Measurements from ENCODE around the gene ZNF140.
A peak's percentile ranks its signal among the peaks of the same experiment; 100 is the strongest.

ZNF140 gene

GRCh38 chr12:133080368-133081158 is at the start of gene ZNF140:
Gene ZNF140, plus strand, starts transcription at chr12:133080923. Its CDS starts 398 bp downstream, at chr12:133081321.
- TF ChIP-seq CTCF (IDR thresholded peaks at IDR 0.05; ENCODE audit: low read length) (no peak), EZH2 (optimal IDR thresholded peaks at IDR 0.05; ENCODE audit: low read depth, low read length) (no peak), EZH2phosphoT487 (IDR thresholded peaks at IDR 0.05; ENCODE audit: low read length) (no peak)
- Histone ChIP-seq H3K79me2 (ENCODE audit: low read length) (no peaks in the 10 kb centered on the region), H3K4me3 (ENCODE audit: low read length) (peak within 1 kb of the TSS; percentile 73), H2AFZ (ENCODE audit: low read length) (peak within 1 kb of the TSS; percentile 85), H3K9me3 (replicated peaks; ENCODE audit: insufficient read depth, low read length) (no peaks in the 10 kb centered on the region), H3K36me3 (replicated peaks; ENCODE audit: insufficient read depth, low read length) (no peaks in the 10 kb centered on the region; the same call in 1 of the 2 replicates), H3K27ac (ENCODE audit: low read length) (peak within 1 kb of the TSS; percentile 95), H3F3A (ENCODE audit: insufficient read depth, low read length) (no peaks in the 10 kb centered on the region), H3K4me1 (ENCODE audit: low read length) (no peaks in the 10 kb centered on the region), H3K27me3 (replicated peaks; ENCODE audit: insufficient read depth, low read length) (no peaks in the 10 kb centered on the region), H3K4me2 (ENCODE audit: low read depth, low read length) (peak within 1 kb of the TSS; percentile 43), H4K20me1 (ENCODE audit: insufficient read depth, low read length) (no peaks in the 10 kb centered on the region), H3K9ac (ENCODE audit: low read length) (peak within 1 kb of the TSS; percentile 83), H3K9me2 (replicated peaks; ENCODE audit: insufficient read depth, low read length) (no peaks in the 10 kb centered on the region)
- peak; percentile 85 for DNase-seq

- no peaks in the 10 kb centered on the region for H3K27me3 ChIP-seq (replicated peaks; ENCODE audit: insufficient read depth, low read length)
- no peaks in the 10 kb centered on the region for H3K36me3 ChIP-seq (replicated peaks; ENCODE audit: insufficient read depth, low read length)
- peak within 1 kb of the TSS; percentile 60 for H3K4me3 ChIP-seq (ENCODE audit: low read length)
- H3K9me2 ChIP-seq (replicated peaks; ENCODE audit: insufficient read depth, low read length): no peaks in the 10 kb centered on the region
- no peaks in the 10 kb centered on the region for H3K79me2 ChIP-seq (ENCODE audit: low read length)
- peak within 1 kb of the TSS; percentile 39; the same call in 1 of the 2 replicates for H3K4me2 ChIP-seq (ENCODE audit: low read depth, low read length)
- H3F3A ChIP-seq (ENCODE audit: insufficient read depth, low read length): peaks cover 4% of the 10 kb centered on the region; the same call in 1 of the 2 replicates
- H4K20me1 ChIP-seq (ENCODE audit: insufficient read depth, low read length): no peaks in the 10 kb centered on the region
- peak within 1 kb of the TSS; percentile 42; the same call in 1 of the 2 replicates for H2AFZ ChIP-seq (ENCODE audit: low read length)
- no peak for TF ChIP-seq CTCF (IDR thresholded peaks at IDR 0.05; ENCODE audit: low read length)
- TF ChIP-seq EZH2phosphoT487 (IDR thresholded peaks at IDR 0.05; ENCODE audit: low read length): no peak
- TF ChIP-seq EZH2 (optimal IDR thresholded peaks at IDR 0.05; ENCODE audit: low read depth, low read length): no peak
- H3K9ac ChIP-seq (ENCODE audit: low read length): peak within 1 kb of the TSS; percentile 38; the same call in 1 of the 2 replicates
- peak within 1 kb of the TSS; percentile 76 for H3K27ac ChIP-seq (ENCODE audit: low read length)
- no peaks in the 10 kb centered on the region for H3K9me3 ChIP-seq (replicated peaks; ENCODE audit: insufficient read depth, low read length)
- no peaks in the 10 kb centered on the region for H3K4me1 ChIP-seq (ENCODE audit: low read length)
- DNase-seq: peak; percentile 94
Measured at GRCh38 chr12:133037207-133038005, 43.3 kb upstream of the ZNF140 start, which contains the start of gene ZNF84. Gene ZNF84, plus strand, starts transcription at chr12:133037509. Its CDS starts 3,959 bp downstream, at chr12:133041468.

- H3K9ac ChIP-seq (ENCODE audit: low read length): no peak overlapping the region
- TF ChIP-seq CTCF (IDR thresholded peaks at IDR 0.05; ENCODE audit: low read length) (no peak), EZH2 (optimal IDR thresholded peaks at IDR 0.05; ENCODE audit: low read depth, low read length) (no peak), EZH2phosphoT487 (IDR thresholded peaks at IDR 0.05; ENCODE audit: low read length) (no peak)
- peak overlapping the region; percentile 39; the same call in 1 of the 2 replicates for H3K4me2 ChIP-seq (ENCODE audit: low read depth, low read length)
- DNase-seq: no peak
- no peaks in the 10 kb centered on the region for H3K4me1 ChIP-seq (ENCODE audit: low read length)
- H4K20me1 ChIP-seq (ENCODE audit: insufficient read depth, low read length): no peaks in the 10 kb centered on the region
- peak overlapping the region; percentile 76; the same call in 1 of the 2 replicates for H3K27ac ChIP-seq (ENCODE audit: low read length)
- H3K36me3 ChIP-seq (replicated peaks; ENCODE audit: insufficient read depth, low read length): no peaks in the 10 kb centered on the region
- no peak overlapping the region for H2AFZ ChIP-seq (ENCODE audit: low read length)
- H3K27me3 ChIP-seq (replicated peaks; ENCODE audit: insufficient read depth, low read length): no peaks in the 10 kb centered on the region
- H3K9me3 ChIP-seq (replicated peaks; ENCODE audit: insufficient read depth, low read length): no peaks in the 10 kb centered on the region
- H3K79me2 ChIP-seq (ENCODE audit: low read length): no peaks in the 10 kb centered on the region
- no peaks in the 10 kb centered on the region for H3K9me2 ChIP-seq (replicated peaks; ENCODE audit: insufficient read depth, low read length)
- H3F3A ChIP-seq (ENCODE audit: insufficient read depth, low read length): peaks cover 4% of the 10 kb centered on the region; the same call in 1 of the 2 replicates
- peak overlapping the region; percentile 60 for H3K4me3 ChIP-seq (ENCODE audit: low read length)
Measured at GRCh38 chr12:133038118-133038709, 42.5 kb upstream of the ZNF140 start.
